ENCODE data around the gene ATXN7. TPM values are rescaled to one million over a fixed set of nuclear protein-coding genes. Genes with fewer than 3 reads are reported as not detected.

ATXN7 gene
- total RNA-seq, 1 donor from 2014 or later = 9.5 TPM

- Histone ChIP-seq H3K4me3 (ENCODE audit: low read depth, low read length) (peak overlapping the region; percentile 83), H3K27me3 (ENCODE audit: control insufficient read depth, insufficient read depth, low read length) (no peaks in the 10 kb centered on the region), H3K36me3 (ENCODE audit: control insufficient read depth, insufficient read depth, low read length) (no peaks in the 10 kb centered on the region)
- no peak for TF ChIP-seq CTCF (IDR thresholded peaks at IDR 0.05; ENCODE audit: insufficient read depth, low read length, severe bottlenecking)
- no peak for DNase-seq (ENCODE audit: low read depth)
- no peak for FAIRE-seq
Measured at GRCh38 chr3:63864965-63865327, 1.3 kb downstream of the ATXN7 start.

- no peak for TF ChIP-seq CTCF (IDR thresholded peaks at IDR 0.05; ENCODE audit: insufficient read depth, low read length, severe bottlenecking)
Measured at GRCh38 chr3:63867225-63867624, 3.6 kb downstream of the ATXN7 start.

GRCh38 chr3:63869940-63870614, 6.4 kb downstream of the ATXN7 start:
- FAIRE-seq (no peak), DNase-seq (ENCODE audit: low read depth) (peak; percentile 35)
- no peak for TF ChIP-seq CTCF (IDR thresholded peaks at IDR 0.05; ENCODE audit: insufficient read depth, low read length, severe bottlenecking)
- Histone ChIP-seq H3K36me3 (ENCODE audit: control insufficient read depth, insufficient read depth, low read length) (no peaks in the 10 kb centered on the region), H3K27me3 (ENCODE audit: control insufficient read depth, insufficient read depth, low read length) (no peaks in the 10 kb centered on the region), H3K4me3 (ENCODE audit: low read depth, low read length) (no peak overlapping the region)

More at GRCh38 chr3:63867225-63867624, 3.6 kb downstream of the ATXN7 start:
- FAIRE-seq = no peak
- H3K4me3 ChIP-seq (ENCODE audit: low read depth, low read length) = no peak overlapping the region
- DNase-seq (ENCODE audit: low read depth) = no peak
- no peaks in the 10 kb centered on the region for H3K36me3 ChIP-seq (ENCODE audit: control insufficient read depth, insufficient read depth, low read length)
- H3K27me3 ChIP-seq (ENCODE audit: control insufficient read depth, insufficient read depth, low read length) = no peaks in the 10 kb centered on the region

- TF ChIP-seq CTCF (IDR thresholded peaks at IDR 0.05; ENCODE audit: insufficient read depth, low read length, severe bottlenecking) = no peak
- DNase-seq (ENCODE audit: low read depth) (no peak), FAIRE-seq (no peak)
- no peaks in the 10 kb centered on the region for H3K36me3 ChIP-seq (ENCODE audit: control insufficient read depth, insufficient read depth, low read length)
- no peaks in the 10 kb centered on the region for H3K27me3 ChIP-seq (ENCODE audit: control insufficient read depth, insufficient read depth, low read length)
- no peak overlapping the region for H3K4me3 ChIP-seq (ENCODE audit: low read depth, low read length)
Measured at GRCh38 chr3:63870615-63871005, 6.9 kb downstream of the ATXN7 start.

GRCh38 chr3:63872135-63872924, 8.7 kb downstream of the ATXN7 start:
- FAIRE-seq (peak; percentile 87), DNase-seq (ENCODE audit: low read depth) (peak; percentile 92)
- H3K27me3 ChIP-seq (ENCODE audit: control insufficient read depth, insufficient read depth, low read length) = no peaks in the 10 kb centered on the region
- no peaks in the 10 kb centered on the region for H3K36me3 ChIP-seq (ENCODE audit: control insufficient read depth, insufficient read depth, low read length)
- no peak overlapping the region for H3K4me3 ChIP-seq (ENCODE audit: low read depth, low read length)
- TF ChIP-seq CTCF (IDR thresholded peaks at IDR 0.05; ENCODE audit: insufficient read depth, low read length, severe bottlenecking) = no peak
